Stimulated activated CD8-positive, alpha-beta memory T cell treated with anti-CD3 and anti-CD28 coated beads, Interleukin-2, amount 100 ng/mL, for 48 hours (primary cell): ENCODE data around the gene TRMT112.

Experiments used
- DNase-seq, 2 donors: peaks; one replicate each; pipeline ENCODE4 v3.0.0-alpha.2; 2020; ENCODE audit warnings: low read depth in 2 of 2

The TRMT112 gene

DNA sequence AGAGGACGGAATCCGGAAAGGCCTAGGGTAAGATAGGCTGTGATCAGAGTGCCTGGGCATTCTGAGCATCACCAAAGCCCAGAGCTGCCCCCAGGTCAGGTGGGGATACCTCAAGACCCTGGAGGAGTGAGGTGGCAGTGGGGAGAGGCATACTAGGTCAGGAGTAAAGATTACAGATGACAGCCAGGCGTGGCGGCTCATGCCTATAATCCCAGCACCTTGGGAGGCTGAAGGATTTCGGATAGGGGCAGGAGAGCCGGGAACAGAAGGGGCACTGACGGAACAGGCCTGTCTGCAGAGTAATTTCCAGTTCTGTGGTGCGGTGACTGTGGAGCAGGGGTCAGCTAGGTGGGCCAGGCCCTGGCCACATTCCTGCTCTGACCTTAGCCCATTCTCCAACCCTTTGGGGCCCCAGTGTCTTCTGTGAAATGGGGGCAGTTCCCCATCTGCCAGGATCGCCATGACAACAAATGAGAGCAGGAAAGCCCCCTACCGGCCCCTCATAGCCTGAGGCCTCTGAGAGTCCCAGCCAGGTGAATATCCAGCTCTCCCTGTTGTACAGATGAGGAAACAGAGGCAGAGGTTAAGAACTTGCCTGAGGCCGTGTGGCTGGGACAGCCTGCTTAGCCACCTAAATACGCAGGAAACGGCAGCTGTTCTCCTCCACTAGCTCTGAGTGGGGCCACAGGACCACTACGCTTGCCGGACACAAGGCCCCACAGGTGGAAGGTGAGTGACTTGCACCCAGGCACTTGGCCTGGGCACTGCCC, 42.1 kb downstream of the TRMT112 start:
- no peak for DNase-seq

GRCh38 chr11:64269540-64270220, 47.7 kb downstream of the TRMT112 start:
- peak; percentile 96 to 98 for DNase-seq

GRCh38 chr11:64268893-64269539, 48.3 kb downstream of the TRMT112 start:
- DNase-seq = peak in 1 of 2 donors; percentile 45

GRCh38 chr11:64268025-64268892, 49.1 kb downstream of the TRMT112 start:
- DNase-seq = no peak

- DNase-seq = no peak
These were observed 50.0 kb downstream of the TRMT112 start for GRCh38 chr11:64267207-64267945.
